Loucy (cell line): ENCODE measurements around the gene HDHD3.

Experiments used
- H2AFZ ChIP-seq: fragments of 200-600 bp; sonication (generic); 2 replicates; pipeline ENCODE4 v1.6.0; 2016; ENCODE audit warnings: antibody characterized with exemption, mild to moderate bottlenecking, low read length, moderate library complexity
- H3F3A ChIP-seq: fragments of 200-600 bp; 2 replicates; pipeline ENCODE4 v1.6.0; 2016; ENCODE audit warnings: antibody characterized with exemption, low read depth, mild to moderate bottlenecking
- H3K27me3 ChIP-seq: fragments of 200-600 bp; sonication (generic); 2 replicates; pipeline ENCODE4 v1.6.1; 2014; ENCODE audit warnings: low read length, mild to moderate bottlenecking; ENCODE audit not compliant: insufficient read depth, poor library complexity, severe bottlenecking
- H3K36me3 ChIP-seq: fragments of 200-600 bp; sonication (generic); 2 replicates; pipeline ENCODE4 v1.6.1; 2016; ENCODE audit warnings: low read length; ENCODE audit not compliant: insufficient read depth
- H3K4me1 ChIP-seq: fragments of 200-600 bp; sonication (generic); 2 replicates; pipeline ENCODE4 v1.5.1; 2014; ENCODE audit warnings: low read length, mild to moderate bottlenecking; ENCODE audit not compliant: insufficient read depth, poor library complexity, severe bottlenecking
- H3K4me2 ChIP-seq: fragments of 200-600 bp; sonication (generic); 2 replicates; pipeline ENCODE4 v1.6.0; 2014; ENCODE audit warnings: antibody characterized with exemption, low read length, low read depth, mild to moderate bottlenecking; ENCODE audit not compliant: poor library complexity, severe bottlenecking
- H3K4me3 ChIP-seq: fragments of 200-600 bp; sonication (generic); 2 replicates; pipeline ENCODE4 v1.5.1; 2014; ENCODE audit warnings: low read length, mild to moderate bottlenecking, mixed read lengths; ENCODE audit not compliant: poor library complexity, severe bottlenecking
- H3K79me2 ChIP-seq: fragments of 200-600 bp; sonication (generic); 2 replicates; pipeline ENCODE4 v1.6.1; 2014; ENCODE audit warnings: low read length; ENCODE audit not compliant: insufficient read depth
- H3K9ac ChIP-seq: fragments of 200-600 bp; sonication (generic); 2 replicates; pipeline ENCODE4 v1.6.0; 2014; ENCODE audit warnings: mild to moderate bottlenecking, low read depth, low read length, moderate library complexity; ENCODE audit not compliant: poor library complexity, severe bottlenecking
- H3K9me2 ChIP-seq: fragments of 200-600 bp; sonication (generic); replicated peaks from 2 replicates; pipeline ENCODE4 v1.6.1; 2016; ENCODE audit warnings: low read depth, low read length, mixed read lengths
- H3K9me3 ChIP-seq: fragments of 200-600 bp; sonication (generic); 2 replicates; pipeline ENCODE4 v1.6.1; 2014; ENCODE audit warnings: mild to moderate bottlenecking, antibody characterized with exemption, low read length, low read depth; ENCODE audit not compliant: insufficient read depth
- H4K20me1 ChIP-seq: fragments of 200-600 bp; sonication (generic); 2 replicates; pipeline ENCODE4 v1.6.0; 2014; ENCODE audit warnings: antibody characterized with exemption, low read length, mild to moderate bottlenecking; ENCODE audit not compliant: insufficient read depth, poor library complexity, severe bottlenecking
- CTCF ChIP-seq: fragments of 200-600 bp; sonication (generic); conservative IDR thresholded peaks from 2 replicates; pipeline ENCODE4 v1.5.1; 2014; ENCODE audit warnings: mild to moderate bottlenecking, antibody characterized with exemption, low read length
- EZH2phosphoT487 ChIP-seq: fragments of 200-600 bp; IDR thresholded peaks from 2 replicates; pipeline ENCODE4 v1.6.1; 2018; ENCODE audit warnings: antibody characterized with exemption, mild to moderate bottlenecking, moderate library complexity, borderline replicate concordance

Gene HDHD3

GRCh38 chr9:113370806-113371325 is 5.9 kb downstream of the HDHD3 start:
- Histone ChIP-seq H2AFZ (no peak overlapping the region), H4K20me1 (no peaks in the 10 kb centered on the region), H3K36me3 (no peaks in the 10 kb centered on the region), H3K79me2 (peaks cover 7% of the 10 kb centered on the region; the same call in 1 of the 2 replicates), H3K9me3 (no peaks in the 10 kb centered on the region), H3K27me3 (no peaks in the 10 kb centered on the region), H3K4me3 (no peak overlapping the region), H3K4me1 (no peaks in the 10 kb centered on the region), H3K9me2 (no peaks in the 10 kb centered on the region), H3K4me2 (no peak overlapping the region), H3F3A (no peaks in the 10 kb centered on the region), H3K9ac (no peak overlapping the region)
- TF ChIP-seq CTCF (no peak), EZH2phosphoT487 (no peak)

GRCh38 chr9:113369855-113370140 is 7.0 kb downstream of the HDHD3 start:
- Histone ChIP-seq H3K9me2 (no peaks in the 10 kb centered on the region), H4K20me1 (no peaks in the 10 kb centered on the region), H3K9ac (no peak overlapping the region), H3F3A (no peaks in the 10 kb centered on the region), H3K4me1 (no peaks in the 10 kb centered on the region), H2AFZ (no peak overlapping the region), H3K79me2 (no peaks in the 10 kb centered on the region), H3K27me3 (no peaks in the 10 kb centered on the region), H3K9me3 (no peaks in the 10 kb centered on the region), H3K4me2 (no peak overlapping the region), H3K36me3 (no peaks in the 10 kb centered on the region), H3K4me3 (no peak overlapping the region)
- TF ChIP-seq EZH2phosphoT487 (no peak), CTCF (no peak)

GRCh38 chr9:113368982-113369854 is 7.6 kb downstream of the HDHD3 start:
- TF ChIP-seq EZH2phosphoT487 (no peak), CTCF (no peak)
- H3K4me1 ChIP-seq = no peaks in the 10 kb centered on the region
- H3K4me3 ChIP-seq = no peak overlapping the region
- no peaks in the 10 kb centered on the region for H3K9me3 ChIP-seq
- H3K4me2 ChIP-seq = no peak overlapping the region
- H3K27me3 ChIP-seq = no peaks in the 10 kb centered on the region
- no peak overlapping the region for H3K9ac ChIP-seq
- no peaks in the 10 kb centered on the region for H3F3A ChIP-seq
- no peaks in the 10 kb centered on the region for H3K9me2 ChIP-seq
- no peak overlapping the region for H2AFZ ChIP-seq
- no peaks in the 10 kb centered on the region for H4K20me1 ChIP-seq
- no peaks in the 10 kb centered on the region for H3K79me2 ChIP-seq
- H3K36me3 ChIP-seq = no peaks in the 10 kb centered on the region
